HK-2 (cell line): Measurements from ENCODE around the gene MYO5A.
"Not testable (repeated sequence)": the region's sequence is repeated elsewhere in the genome, so short reads cannot be mapped to it uniquely, and the experiment has no call there.

Experiments
- DNase-seq: peaks from one replicate; pipeline ENCODE4 v3.0.0-alpha.2; 2018; ENCODE audit not compliant: unreplicated experiment

MYO5A gene

DNA sequence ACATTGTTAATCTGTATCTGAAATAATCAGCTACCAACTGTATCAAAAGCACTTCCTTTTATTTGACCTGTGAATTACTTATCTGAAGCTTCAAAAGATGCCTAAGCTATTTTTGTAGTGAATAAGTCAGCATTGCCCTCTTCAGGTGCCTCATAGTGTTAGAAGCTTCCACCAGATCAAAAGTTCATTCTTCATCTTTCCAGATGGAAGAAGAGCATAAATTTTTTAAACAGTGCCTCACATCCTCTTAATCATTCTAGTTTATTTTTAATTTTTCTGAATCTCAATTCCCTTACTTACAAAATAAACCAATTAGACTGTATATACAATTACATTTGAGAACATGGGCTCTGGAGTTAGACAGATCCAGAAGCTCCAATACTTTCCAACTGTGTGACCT, 65.0 kb downstream of the MYO5A start:
- no peak for DNase-seq

GRCh38 chr15:52462806-52463360, 65.8 kb downstream of the MYO5A start:
- DNase-seq, result no peak

DNA sequence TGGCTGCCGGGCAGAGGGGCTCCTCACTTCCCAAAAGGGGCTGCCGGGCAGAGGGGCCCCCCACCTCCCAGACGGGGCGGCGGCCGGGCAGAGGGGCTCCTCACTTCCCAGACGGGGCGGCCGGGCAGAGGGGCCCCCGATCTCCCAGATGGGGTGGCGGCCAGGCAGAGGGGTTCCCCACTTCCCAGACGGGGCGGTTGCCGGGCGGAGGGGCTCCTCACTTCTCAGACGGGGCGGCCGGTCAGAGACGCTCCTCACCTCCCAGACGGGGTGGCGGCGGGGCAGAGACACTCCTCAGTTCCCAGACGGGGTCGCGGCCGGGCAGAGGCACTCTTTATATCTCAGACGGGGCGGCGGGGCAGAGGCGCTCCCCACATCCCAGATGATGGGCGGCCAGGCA, 69.0 kb downstream of the MYO5A start:
- DNase-seq, result not testable (repeated sequence)

DNA sequence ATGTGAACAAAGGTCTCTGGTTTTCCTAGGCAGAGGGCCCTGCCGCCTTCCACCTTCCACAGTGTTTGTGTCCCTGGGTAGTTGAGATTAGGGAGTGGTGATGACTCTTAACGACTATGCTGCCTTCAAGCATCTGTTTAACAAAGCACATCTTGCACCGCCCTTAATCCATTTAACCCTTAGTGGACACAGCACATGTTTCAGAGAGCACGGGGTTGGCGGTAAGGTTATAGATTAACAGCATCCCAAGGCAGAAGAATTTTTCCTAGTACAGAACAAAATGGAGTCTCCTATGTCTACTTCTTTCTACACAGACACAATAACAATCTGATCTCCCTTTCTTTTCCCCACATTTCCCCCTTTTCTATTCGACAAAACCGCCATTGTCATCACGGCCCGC, 69.4 kb downstream of the MYO5A start:
- DNase-seq, result not testable (repeated sequence)

- DNase-seq, result no peak
Observed at GRCh38 chr15:52448011-52448890, 80.4 kb downstream of the MYO5A start.

GRCh38 chr15:52445954-52446353, 82.7 kb downstream of the MYO5A start:
- DNase-seq, result no peak

- no peak for DNase-seq
Observed at GRCh38 chr15:52445553-52445952, 83.1 kb downstream of the MYO5A start.

GRCh38 chr15:52443205-52443604, 85.5 kb downstream of the MYO5A start:
- DNase-seq, result not testable (repeated sequence)

DNA sequence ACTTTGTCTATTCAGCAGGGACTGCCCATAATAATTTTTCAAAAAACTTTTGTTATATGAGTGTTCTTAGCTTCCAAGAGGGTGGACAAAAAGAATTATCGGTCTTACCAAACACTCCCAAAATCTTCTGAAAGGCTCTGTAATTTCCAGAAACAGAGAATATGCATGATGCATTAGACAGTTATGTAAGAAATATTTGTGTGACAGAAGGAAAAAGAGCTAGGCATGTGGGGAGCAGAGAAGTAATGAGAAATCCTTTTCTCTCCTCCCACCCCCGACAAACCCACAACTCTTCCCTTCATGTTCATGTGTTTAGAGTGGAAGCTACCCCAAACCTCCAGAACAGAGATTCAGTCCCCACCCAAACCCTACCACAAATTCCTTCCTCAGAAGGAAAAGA, 86.8 kb downstream of the MYO5A start:
- DNase-seq, result no peak

- no peak for DNase-seq
Observed at GRCh38 chr15:52440946-52441345, 87.7 kb downstream of the MYO5A start.

- DNase-seq, result peak; percentile 20
Observed at GRCh38 chr15:52440414-52440813, 88.3 kb downstream of the MYO5A start.

- DNase-seq, result no peak
Observed at GRCh38 chr15:52439470-52439869, 89.2 kb downstream of the MYO5A start.

DNA sequence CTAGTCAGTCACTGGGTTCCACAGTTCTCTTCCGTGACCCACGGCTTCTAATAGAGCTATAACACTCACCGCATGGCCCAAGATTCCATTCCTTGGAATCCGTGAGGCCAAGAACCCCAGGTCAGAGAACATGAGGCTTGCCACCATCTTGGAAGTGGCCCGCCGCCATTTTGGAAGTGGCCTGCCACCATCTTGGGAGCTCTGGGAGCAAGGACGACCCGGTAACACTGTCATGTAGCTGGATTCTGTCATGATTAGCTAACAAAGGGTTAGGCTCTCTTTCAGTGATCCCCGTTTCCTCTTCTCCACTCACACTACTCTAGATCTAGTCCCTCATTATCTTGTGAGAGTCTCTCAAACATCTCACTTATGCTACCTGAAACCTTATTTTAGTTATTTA, 89.6 kb downstream of the MYO5A start:
- not testable (repeated sequence) for DNase-seq

GRCh38 chr15:52438047-52438446, 90.6 kb downstream of the MYO5A start:
- no peak for DNase-seq

GRCh38 chr15:52437646-52438045, 91.0 kb downstream of the MYO5A start:
- no peak for DNase-seq

DNA sequence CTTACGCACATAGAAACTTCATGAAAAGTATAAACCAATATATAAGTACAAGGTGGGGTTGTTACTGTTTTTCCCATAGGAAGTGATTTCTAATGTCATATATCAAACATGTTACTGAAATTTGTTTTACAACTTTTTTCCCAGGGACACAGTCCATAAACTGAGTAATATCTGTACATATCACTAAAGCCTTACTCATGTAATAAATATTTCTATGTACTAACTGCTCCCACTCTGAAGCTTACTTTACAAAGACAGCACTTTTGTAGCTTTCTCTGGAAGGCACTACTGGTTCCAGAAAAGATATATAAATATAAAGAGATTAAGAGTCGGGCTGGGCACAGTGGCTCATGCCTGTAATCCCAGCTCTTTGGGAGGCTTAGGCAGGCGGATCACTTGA, 91.7 kb downstream of the MYO5A start:
- DNase-seq, result no peak

GRCh38 chr15:52434885-52435284, 93.8 kb downstream of the MYO5A start:
- DNase-seq, result no peak

- DNase-seq, result no peak
Observed at GRCh38 chr15:52428297-52428696, 100.4 kb downstream of the MYO5A start.

DNA sequence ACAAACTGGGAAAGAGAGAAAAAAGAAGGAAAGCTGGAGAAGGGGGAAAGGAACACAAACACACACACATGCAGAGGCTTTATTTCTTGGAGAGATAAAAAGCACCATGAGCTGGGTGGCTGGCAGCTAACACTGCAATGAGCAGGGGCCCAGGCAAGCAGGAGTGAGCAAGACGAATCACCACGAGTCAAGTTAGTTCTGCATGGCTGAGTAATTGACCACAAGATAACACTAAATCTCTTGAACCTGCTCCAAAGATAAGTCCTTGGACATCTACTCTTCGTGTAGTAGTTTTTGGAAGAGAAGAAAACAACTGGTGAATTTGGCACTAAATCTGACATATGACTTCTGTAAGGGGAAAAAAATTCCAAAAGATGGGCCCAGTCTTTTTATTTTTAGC, 100.9 kb downstream of the MYO5A start:
- DNase-seq, result peak; percentile 5

- no peak for DNase-seq
Observed at GRCh38 chr15:52424856-52425431, 103.7 kb downstream of the MYO5A start.

GRCh38 chr15:52423852-52424251, 104.8 kb downstream of the MYO5A start:
- no peak for DNase-seq

DNA sequence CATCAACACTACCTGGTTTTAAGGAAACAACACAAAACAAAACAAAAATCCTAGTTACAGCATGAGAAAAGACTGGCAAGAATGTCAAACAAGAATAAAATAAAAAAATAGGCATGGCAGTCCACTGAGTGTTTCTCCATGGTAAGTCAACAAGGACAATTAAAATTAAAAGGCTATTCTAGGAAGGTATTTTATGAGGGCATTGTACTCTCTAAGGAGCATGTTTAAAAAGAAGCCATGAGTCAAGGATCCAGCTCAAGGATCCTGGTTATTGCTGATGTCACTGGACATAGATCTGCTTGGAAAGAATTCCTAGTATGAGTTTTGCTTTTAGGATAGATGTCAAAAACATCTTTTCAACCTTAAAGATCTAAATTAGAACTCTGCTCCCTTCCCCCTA, 106.7 kb downstream of the MYO5A start:
- DNase-seq, result no peak

DNA sequence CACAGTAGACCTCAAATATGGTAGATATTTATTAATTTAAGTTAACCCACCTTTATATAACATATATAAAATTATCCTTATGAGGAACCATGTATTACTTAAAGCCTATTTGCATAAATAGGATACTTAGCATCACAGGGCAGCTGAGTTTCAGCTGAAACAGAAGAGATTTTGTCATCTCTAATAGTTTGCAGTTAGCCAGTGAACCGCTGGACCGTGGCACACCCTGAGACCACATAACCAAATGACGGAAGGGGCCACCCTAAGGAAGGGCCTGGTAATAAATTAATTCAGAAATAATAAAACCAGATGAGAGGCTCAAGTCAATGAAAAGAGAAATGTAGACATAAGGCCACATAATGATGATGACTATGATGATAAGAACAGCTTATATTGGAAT, 107.7 kb downstream of the MYO5A start:
- DNase-seq, result no peak
